ENCODE data around the gene AUTS2. TPM values are rescaled to one million over a fixed set of nuclear protein-coding genes. Genes with fewer than 3 reads are reported as not detected.

Gene AUTS2
- polyA plus RNA-seq, 1 donor from 2014 or later = 97.3 TPM

DNA sequence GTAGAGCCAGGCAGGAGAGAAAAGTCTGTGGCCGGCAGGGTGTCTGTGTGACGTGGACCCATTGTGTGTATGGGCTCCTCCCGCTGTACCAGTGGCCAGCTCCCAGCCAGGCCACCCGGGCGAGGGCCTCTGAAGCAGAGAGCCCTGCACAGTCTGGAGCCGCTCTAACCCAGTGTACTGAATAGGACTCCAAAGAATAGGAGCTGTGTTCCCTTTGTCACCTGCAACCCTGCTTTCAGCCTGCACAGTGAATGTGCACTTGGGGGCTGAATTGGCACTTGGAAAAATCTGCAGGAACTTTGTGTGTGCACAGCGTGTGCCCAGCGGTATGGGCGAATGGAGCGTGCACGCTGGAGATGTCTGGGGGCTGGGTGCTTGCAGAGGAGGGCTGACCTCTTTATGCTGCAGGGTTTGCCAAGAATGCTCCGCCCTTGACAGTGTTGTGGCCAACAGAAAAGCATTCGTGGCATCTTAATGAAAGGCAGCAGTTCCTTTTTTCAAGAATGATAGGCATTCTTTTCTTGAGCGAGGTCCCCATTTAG, 216.2 kb downstream of the AUTS2 start:
- H3K79me2 ChIP-seq (replicated peaks; ENCODE audit: insufficient read depth, low read length) = peaks cover 33% of the 10 kb centered on the region
- no peak overlapping the region for H3K4me2 ChIP-seq (ENCODE audit: low read length)
- peak overlapping the region; percentile 24 for H3K4me3 ChIP-seq (ENCODE audit: low read length)
- H3K27me3 ChIP-seq (ENCODE audit: insufficient read depth, low read depth, low read length) = no peaks in the 10 kb centered on the region
- no peak overlapping the region for H2AFZ ChIP-seq (ENCODE audit: low read depth, low read length)
- H4K20me1 ChIP-seq (ENCODE audit: insufficient read depth) = no peaks in the 10 kb centered on the region
- H3K9me2 ChIP-seq (ENCODE audit: insufficient read depth, low read length) = no peaks in the 10 kb centered on the region
- no peak overlapping the region for H3K27ac ChIP-seq (ENCODE audit: low read length)
- H3K36me3 ChIP-seq (ENCODE audit: insufficient read depth, low read length) = no peaks in the 10 kb centered on the region
- H3F3A ChIP-seq (ENCODE audit: insufficient read depth, low read length, poor library complexity, severe bottlenecking) = peaks cover 6% of the 10 kb centered on the region
- H3K9ac ChIP-seq (ENCODE audit: low read length) = no peak overlapping the region
- H3K9me3 ChIP-seq (ENCODE audit: low read length) = no peaks in the 10 kb centered on the region
- TF ChIP-seq SMC3 (conservative IDR thresholded peaks at IDR 0.05; ENCODE audit: poor library complexity) = no peak
- no peak for TF ChIP-seq TAF1 (IDR thresholded peaks at IDR 0.05; ENCODE audit: low read depth)
- TF ChIP-seq EP300 (conservative IDR thresholded peaks at IDR 0.05; ENCODE audit: poor library complexity, severe bottlenecking) = no peak
- no peak for TF ChIP-seq RAD21 (conservative IDR thresholded peaks at IDR 0.05)
- TF ChIP-seq EZH2 (IDR thresholded peaks at IDR 0.05; ENCODE audit: borderline replicate concordance, insufficient read depth, low read length, poor library complexity, severe bottlenecking) = no peak
- no peak for TF ChIP-seq MXI1 (conservative IDR thresholded peaks at IDR 0.05; ENCODE audit: poor library complexity, severe bottlenecking)
- TF ChIP-seq, protein P1, sequence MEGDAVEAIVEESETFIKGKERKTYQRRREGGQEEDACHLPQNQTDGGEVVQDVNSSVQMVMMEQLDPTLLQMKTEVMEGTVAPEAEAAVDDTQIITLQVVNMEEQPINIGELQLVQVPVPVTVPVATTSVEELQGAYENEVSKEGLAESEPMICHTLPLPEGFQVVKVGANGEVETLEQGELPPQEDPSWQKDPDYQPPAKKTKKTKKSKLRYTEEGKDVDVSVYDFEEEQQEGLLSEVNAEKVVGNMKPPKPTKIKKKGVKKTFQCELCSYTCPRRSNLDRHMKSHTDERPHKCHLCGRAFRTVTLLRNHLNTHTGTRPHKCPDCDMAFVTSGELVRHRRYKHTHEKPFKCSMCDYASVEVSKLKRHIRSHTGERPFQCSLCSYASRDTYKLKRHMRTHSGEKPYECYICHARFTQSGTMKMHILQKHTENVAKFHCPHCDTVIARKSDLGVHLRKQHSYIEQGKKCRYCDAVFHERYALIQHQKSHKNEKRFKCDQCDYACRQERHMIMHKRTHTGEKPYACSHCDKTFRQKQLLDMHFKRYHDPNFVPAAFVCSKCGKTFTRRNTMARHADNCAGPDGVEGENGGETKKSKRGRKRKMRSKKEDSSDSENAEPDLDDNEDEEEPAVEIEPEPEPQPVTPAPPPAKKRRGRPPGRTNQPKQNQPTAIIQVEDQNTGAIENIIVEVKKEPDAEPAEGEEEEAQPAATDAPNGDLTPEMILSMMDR (IDR thresholded peaks at IDR 0.05; ENCODE audit: poor library complexity, severe bottlenecking) = no peak
- TF ChIP-seq POLR2AphosphoS5 (IDR thresholded peaks at IDR 0.05) = no peak
- TF ChIP-seq, protein P2, sequence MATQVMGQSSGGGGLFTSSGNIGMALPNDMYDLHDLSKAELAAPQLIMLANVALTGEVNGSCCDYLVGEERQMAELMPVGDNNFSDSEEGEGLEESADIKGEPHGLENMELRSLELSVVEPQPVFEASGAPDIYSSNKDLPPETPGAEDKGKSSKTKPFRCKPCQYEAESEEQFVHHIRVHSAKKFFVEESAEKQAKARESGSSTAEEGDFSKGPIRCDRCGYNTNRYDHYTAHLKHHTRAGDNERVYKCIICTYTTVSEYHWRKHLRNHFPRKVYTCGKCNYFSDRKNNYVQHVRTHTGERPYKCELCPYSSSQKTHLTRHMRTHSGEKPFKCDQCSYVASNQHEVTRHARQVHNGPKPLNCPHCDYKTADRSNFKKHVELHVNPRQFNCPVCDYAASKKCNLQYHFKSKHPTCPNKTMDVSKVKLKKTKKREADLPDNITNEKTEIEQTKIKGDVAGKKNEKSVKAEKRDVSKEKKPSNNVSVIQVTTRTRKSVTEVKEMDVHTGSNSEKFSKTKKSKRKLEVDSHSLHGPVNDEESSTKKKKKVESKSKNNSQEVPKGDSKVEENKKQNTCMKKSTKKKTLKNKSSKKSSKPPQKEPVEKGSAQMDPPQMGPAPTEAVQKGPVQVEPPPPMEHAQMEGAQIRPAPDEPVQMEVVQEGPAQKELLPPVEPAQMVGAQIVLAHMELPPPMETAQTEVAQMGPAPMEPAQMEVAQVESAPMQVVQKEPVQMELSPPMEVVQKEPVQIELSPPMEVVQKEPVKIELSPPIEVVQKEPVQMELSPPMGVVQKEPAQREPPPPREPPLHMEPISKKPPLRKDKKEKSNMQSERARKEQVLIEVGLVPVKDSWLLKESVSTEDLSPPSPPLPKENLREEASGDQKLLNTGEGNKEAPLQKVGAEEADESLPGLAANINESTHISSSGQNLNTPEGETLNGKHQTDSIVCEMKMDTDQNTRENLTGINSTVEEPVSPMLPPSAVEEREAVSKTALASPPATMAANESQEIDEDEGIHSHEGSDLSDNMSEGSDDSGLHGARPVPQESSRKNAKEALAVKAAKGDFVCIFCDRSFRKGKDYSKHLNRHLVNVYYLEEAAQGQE (IDR thresholded peaks at IDR 0.05; ENCODE audit: borderline replicate concordance) = no peak

GRCh38 chr7:69816501-69816900, 218.2 kb downstream of the AUTS2 start:
- Histone ChIP-seq H3K79me2 (replicated peaks; ENCODE audit: insufficient read depth, low read length) (peaks cover 31% of the 10 kb centered on the region), H3K4me3 (ENCODE audit: low read length) (no peak overlapping the region), H2AFZ (ENCODE audit: low read depth, low read length) (no peak overlapping the region), H3K9me2 (ENCODE audit: insufficient read depth, low read length) (no peaks in the 10 kb centered on the region), H3K36me3 (ENCODE audit: insufficient read depth, low read length) (no peaks in the 10 kb centered on the region), H3K27ac (ENCODE audit: low read length) (peak overlapping the region; percentile 83), H3F3A (ENCODE audit: insufficient read depth, low read length, poor library complexity, severe bottlenecking) (peaks cover 6% of the 10 kb centered on the region), H4K20me1 (ENCODE audit: insufficient read depth) (no peaks in the 10 kb centered on the region), H3K9ac (ENCODE audit: low read length) (no peak overlapping the region), H3K27me3 (ENCODE audit: insufficient read depth, low read depth, low read length) (no peaks in the 10 kb centered on the region), H3K9me3 (ENCODE audit: low read length) (no peaks in the 10 kb centered on the region), H3K4me2 (ENCODE audit: low read length) (no peak overlapping the region)
- no peak for TF ChIP-seq EP300 (conservative IDR thresholded peaks at IDR 0.05; ENCODE audit: poor library complexity, severe bottlenecking)
- no peak for TF ChIP-seq MXI1 (conservative IDR thresholded peaks at IDR 0.05; ENCODE audit: poor library complexity, severe bottlenecking)
- TF ChIP-seq, protein P1 (IDR thresholded peaks at IDR 0.05; ENCODE audit: poor library complexity, severe bottlenecking) = no peak
- TF ChIP-seq TAF1 (IDR thresholded peaks at IDR 0.05; ENCODE audit: low read depth) = no peak
- no peak for TF ChIP-seq POLR2AphosphoS5 (IDR thresholded peaks at IDR 0.05)
- TF ChIP-seq EZH2 (IDR thresholded peaks at IDR 0.05; ENCODE audit: borderline replicate concordance, insufficient read depth, low read length, poor library complexity, severe bottlenecking) = no peak
- TF ChIP-seq, protein P2 (IDR thresholded peaks at IDR 0.05; ENCODE audit: borderline replicate concordance) = no peak
- no peak for TF ChIP-seq RAD21 (conservative IDR thresholded peaks at IDR 0.05)
- no peak for TF ChIP-seq SMC3 (conservative IDR thresholded peaks at IDR 0.05; ENCODE audit: poor library complexity)
